Body of pancreas (tissue), 4 donors: Measurements from ENCODE around the gene INSYN2B.

Experiments
- POLR2A ChIP-seq, 3 donors: fragments of 450-650 bp; IDR thresholded peaks; one replicate each; pipeline ENCODE4 v1.6.1; 2016; ENCODE audit warnings: antibody characterized with exemption in 3 of 3, mild to moderate bottlenecking in 2 of 3
- TF ChIP-seq, protein P1 (sequence below), 7 experiments: fragments of 450-650 bp in 4 of 7; fragments of 200-600 bp in 3 of 7; sonication (generic) in 3 of 7; IDR thresholded peaks; one replicate each; pipeline ENCODE4 v1.5.1; 2016 to 2019; ENCODE audit warnings: antibody characterized with exemption in 7 of 7

DNA sequence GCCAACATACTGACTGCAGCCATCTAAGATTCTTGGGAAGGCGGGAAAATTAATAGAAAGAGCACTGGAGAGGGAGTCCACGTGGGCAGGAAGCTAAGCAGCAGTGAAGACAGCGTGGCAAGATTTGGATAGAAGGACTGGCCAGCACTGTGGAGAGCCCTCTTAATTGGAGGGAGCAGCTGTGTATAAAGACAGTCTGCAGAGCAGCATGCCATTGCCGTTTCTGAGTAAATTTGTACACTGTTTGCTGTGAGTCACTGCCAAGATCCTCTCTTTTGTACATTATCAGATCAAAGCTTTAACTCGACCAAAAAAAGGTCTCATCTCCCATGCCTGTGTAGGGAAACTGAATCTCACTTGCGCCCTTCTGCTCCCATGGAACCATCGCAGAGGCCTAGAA is 45.3 kb downstream of the INSYN2B start:
- TF ChIP-seq, protein P1, sequence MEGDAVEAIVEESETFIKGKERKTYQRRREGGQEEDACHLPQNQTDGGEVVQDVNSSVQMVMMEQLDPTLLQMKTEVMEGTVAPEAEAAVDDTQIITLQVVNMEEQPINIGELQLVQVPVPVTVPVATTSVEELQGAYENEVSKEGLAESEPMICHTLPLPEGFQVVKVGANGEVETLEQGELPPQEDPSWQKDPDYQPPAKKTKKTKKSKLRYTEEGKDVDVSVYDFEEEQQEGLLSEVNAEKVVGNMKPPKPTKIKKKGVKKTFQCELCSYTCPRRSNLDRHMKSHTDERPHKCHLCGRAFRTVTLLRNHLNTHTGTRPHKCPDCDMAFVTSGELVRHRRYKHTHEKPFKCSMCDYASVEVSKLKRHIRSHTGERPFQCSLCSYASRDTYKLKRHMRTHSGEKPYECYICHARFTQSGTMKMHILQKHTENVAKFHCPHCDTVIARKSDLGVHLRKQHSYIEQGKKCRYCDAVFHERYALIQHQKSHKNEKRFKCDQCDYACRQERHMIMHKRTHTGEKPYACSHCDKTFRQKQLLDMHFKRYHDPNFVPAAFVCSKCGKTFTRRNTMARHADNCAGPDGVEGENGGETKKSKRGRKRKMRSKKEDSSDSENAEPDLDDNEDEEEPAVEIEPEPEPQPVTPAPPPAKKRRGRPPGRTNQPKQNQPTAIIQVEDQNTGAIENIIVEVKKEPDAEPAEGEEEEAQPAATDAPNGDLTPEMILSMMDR (IDR thresholded peaks at IDR 0.05): no peak
- no peak for TF ChIP-seq POLR2A (IDR thresholded peaks at IDR 0.05)
